ENCODE measurements around the gene NUP98. TPM values are rescaled to one million over a fixed set of nuclear protein-coding genes. Genes with fewer than 3 reads are reported as not detected.

The NUP98 gene
- total and polyA plus RNA-seq, 10 of the 15 experiments (the other 5 are each of a cell fraction or from before 2014, with no cell fraction given), result 21.7 to 108 (median 78.9) TPM

GRCh38 chr11:3822312-3822711 is 25.0 kb upstream of the NUP98 start:
- H2AFZ ChIP-seq (ENCODE audit: control insufficient read depth, low read depth, low read length), result no peak overlapping the region
- H3K27me3 ChIP-seq (replicated peaks in 1 of 2; ENCODE audit: control insufficient read depth in 2 of 2, insufficient read depth in 2 of 2, low read length in 1 of 2), result no peaks in the 10 kb centered on the region
- WGBS (ENCODE audit: insufficient coverage, insufficient replicate concordance, low lambda C conversion rate, missing lambda C conversion rate), result 95% methylated on average over 3 of the region's 7 CpGs
- no peak for DNase-seq (ENCODE audit: low read depth, low spot score)
- no peak for FAIRE-seq
- no peak overlapping the region for H3K4me2 ChIP-seq (ENCODE audit: control insufficient read depth, insufficient read depth)
- SMC1A ChIA-PET (ENCODE audit: uncharacterized antibody, unreplicated experiment), result no interaction called here
- ATAC-seq, result no peak
- H3K27ac ChIP-seq (ENCODE audit: control insufficient read depth, insufficient read depth), result no peak overlapping the region
- no peak overlapping the region for H3K4me3 ChIP-seq
- POLR2A ChIA-PET, result interaction anchor here (0.6 kb wide), 1 partner anchor 32 kb away, joined by 3 read pairs; no protein-coding TSS in a partner anchor
- H3K79me2 ChIP-seq (ENCODE audit: control insufficient read depth, insufficient read depth, low read length), result no peaks in the 10 kb centered on the region
- H3K36me3 ChIP-seq (ENCODE audit: control insufficient read depth in 2 of 2, insufficient read depth in 2 of 2, low read length in 1 of 2), result peaks cover 2 to 22% of the 10 kb centered on the region in 2 experiments; a peak in 3 of 4 replicates
- RAD21 ChIA-PET (ENCODE audit: unreplicated experiment), result interaction anchor here (0.7 to 1.1 kb wide), 2 partner anchors 13 to 59 kb away, joined by 4 read pairs; no protein-coding TSS in a partner anchor
- peaks cover 2% of the 10 kb centered on the region; the same call in 1 of the 2 replicates for H3K4me1 ChIP-seq (ENCODE audit: control insufficient read depth, insufficient read depth, low read length)
- in situ Hi-C loops (cut with MboI), result no loop called here
- no peaks in the 10 kb centered on the region for H3K9me3 ChIP-seq (replicated peaks; ENCODE audit: control insufficient read depth, insufficient read depth, low read length)
- TF ChIP-seq TCF3 (IDR thresholded peaks at IDR 0.05; ENCODE audit: borderline replicate concordance, insufficient read depth, low read depth, low read length) (no peak), TARDBP (IDR thresholded peaks at IDR 0.05; ENCODE audit: borderline replicate concordance) (no peak), MXI1 (IDR thresholded peaks at IDR 0.05; ENCODE audit: low read depth, low read length) (no peak), JUND (IDR thresholded peaks at IDR 0.05; ENCODE audit: low read depth, low read length) (no peak), CREB1 (IDR thresholded peaks at IDR 0.05; ENCODE audit: low read depth) (no peak), ZNF24 (IDR thresholded peaks at IDR 0.05) (no peak), SREBF1 (IDR thresholded peaks at IDR 0.05; ENCODE audit: low read length) (no peak), NBN (IDR thresholded peaks at IDR 0.05) (no peak), BHLHE40 (IDR thresholded peaks at IDR 0.05; ENCODE audit: borderline replicate concordance in 1 of 2, low read depth in 2 of 2, low read length in 1 of 2) (no peak), HCFC1 (IDR thresholded peaks at IDR 0.05; ENCODE audit: low read length) (no peak), PRDM15 (CRISPR knock-in tag; IDR thresholded peaks at IDR 0.05) (no peak), MLLT1 (IDR thresholded peaks at IDR 0.05) (no peak)
- BruUV-seq (replicated peaks), result no TSS peak
- no peaks in the 10 kb centered on the region for H4K20me1 ChIP-seq (ENCODE audit: control insufficient read depth, insufficient read depth)
- CTCF ChIA-PET, result interaction anchor here (1.0 to 6.6 kb wide), 4 partner anchors 14 to 251 kb away, joined by 3 to 33 read pairs (median 15); partner anchors contain the start of genes PGAP2 and RHOG
- no peak overlapping the region for H3K9ac ChIP-seq (ENCODE audit: control insufficient read depth, insufficient read depth, low read length)
- intact Hi-C loops (cut with micrococcal nuclease; ENCODE audit: unreplicated experiment), result no loop called here

Data from GM12878 (cell line).